ENCODE results near the gene DNAJB8.

Gene DNAJB8

DNA sequence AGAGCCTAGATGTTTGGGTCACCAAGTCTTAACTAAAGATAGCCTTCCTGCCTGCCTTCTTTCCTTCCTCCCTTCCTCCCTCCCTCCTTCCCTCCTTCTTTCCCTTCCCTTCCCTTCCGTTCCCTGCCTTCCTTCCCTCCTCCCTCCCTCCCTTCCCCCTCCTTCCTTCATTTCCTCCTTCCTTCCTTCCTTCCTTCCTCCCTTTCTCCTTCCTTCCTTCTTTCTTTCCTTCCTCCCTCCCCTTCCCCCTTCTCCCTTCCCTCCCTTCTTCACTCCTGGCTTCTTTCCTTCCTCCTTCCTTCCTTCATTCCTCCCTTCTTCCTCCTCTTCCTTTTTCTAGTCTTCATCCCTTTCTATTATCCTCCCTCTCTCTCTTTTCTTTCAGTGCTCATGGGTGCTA lies 2.0 kb downstream of the DNAJB8 start:
- DNase-seq (ENCODE audit: low spot score) = no peak

- DNase-seq (ENCODE audit: low spot score) = no peak
Observed at GRCh38 chr3:128464188-128464587, 2.5 kb downstream of the DNAJB8 start.

GRCh38 chr3:128463771-128464170 lies 2.9 kb downstream of the DNAJB8 start:
- DNase-seq (ENCODE audit: low spot score) = no peak

DNA sequence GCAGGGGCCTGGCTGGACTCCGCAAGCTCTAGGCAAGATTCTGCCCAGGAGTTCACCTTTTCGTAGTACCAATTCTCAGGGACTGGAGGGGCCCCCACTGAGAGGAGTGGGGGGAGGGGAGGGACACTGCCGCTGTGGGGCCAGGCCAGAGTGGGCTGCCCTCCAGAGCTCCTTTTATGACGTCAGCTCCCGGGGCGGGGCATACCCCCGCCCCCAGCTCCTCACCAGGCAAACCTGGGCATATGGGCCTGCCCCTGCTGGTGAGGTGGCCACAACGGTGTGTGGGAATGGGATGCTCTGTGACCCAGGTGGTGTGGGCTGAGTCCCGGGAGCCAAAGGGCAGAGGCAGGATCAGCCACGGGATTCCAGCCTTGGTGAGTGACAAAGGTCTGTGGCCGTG lies 3.3 kb downstream of the DNAJB8 start:
- no peak for DNase-seq (ENCODE audit: low spot score)

GRCh38 chr3:128462931-128463330 lies 3.8 kb downstream of the DNAJB8 start:
- DNase-seq (ENCODE audit: low spot score) = no peak

DNA sequence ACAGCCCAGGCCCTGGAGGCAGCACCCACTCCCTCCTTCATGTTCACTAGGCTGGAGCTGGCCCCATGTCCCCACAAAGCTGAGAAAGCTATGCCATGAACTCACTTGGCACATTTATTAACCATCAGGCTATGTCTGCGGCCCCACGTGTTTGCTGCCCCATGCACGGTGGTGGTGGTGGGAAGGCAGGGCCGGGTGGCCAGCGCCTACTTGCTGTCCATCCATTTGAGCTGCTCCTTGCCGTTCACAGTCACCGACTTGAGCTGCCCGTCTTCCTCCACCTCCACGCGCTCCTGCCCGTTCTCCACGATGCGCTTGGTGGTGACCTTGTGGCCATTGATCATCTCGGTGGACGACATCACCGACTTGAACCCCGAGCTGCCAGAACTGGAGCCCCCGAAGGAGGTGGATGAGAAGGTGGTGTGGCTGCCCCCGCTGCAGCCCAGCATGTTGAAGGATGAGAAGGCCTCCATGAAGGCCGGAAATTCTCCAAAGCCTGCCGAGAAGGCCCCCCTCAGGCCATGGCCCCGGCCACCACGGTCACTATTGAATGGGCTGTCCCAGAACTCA lies 4.3 kb downstream of the DNAJB8 start:
- DNase-seq (ENCODE audit: low spot score) = no peak

- DNase-seq (ENCODE audit: low spot score) = no peak
Observed at GRCh38 chr3:128461731-128462130, 5.0 kb downstream of the DNAJB8 start.

DNA sequence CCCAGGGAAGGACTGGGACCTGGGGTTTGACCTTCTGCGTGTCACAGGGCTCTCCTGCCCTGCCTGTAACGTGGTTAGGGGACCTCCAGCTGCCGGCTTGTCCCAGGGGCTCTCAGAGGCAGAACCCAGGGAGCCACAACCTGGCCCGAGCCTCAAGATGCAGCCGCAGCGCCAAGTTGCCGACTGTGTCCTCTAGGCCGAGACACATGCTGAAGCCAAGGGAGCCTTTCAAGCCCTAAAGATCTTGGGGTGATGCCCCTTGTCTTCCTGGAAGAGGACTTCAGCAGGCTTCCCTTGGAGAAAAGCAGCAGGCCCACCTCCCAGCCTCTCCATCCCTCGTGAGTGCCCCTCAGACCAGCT lies 7.2 kb downstream of the DNAJB8 start:
- no peak for DNase-seq (ENCODE audit: low spot score)

- no peak for DNase-seq (ENCODE audit: low spot score)
Observed at GRCh38 chr3:128458746-128459460, 7.8 kb downstream of the DNAJB8 start.

GRCh38 chr3:128457937-128458336 lies 8.8 kb downstream of the DNAJB8 start:
- no peak for DNase-seq (ENCODE audit: low spot score)

DNA sequence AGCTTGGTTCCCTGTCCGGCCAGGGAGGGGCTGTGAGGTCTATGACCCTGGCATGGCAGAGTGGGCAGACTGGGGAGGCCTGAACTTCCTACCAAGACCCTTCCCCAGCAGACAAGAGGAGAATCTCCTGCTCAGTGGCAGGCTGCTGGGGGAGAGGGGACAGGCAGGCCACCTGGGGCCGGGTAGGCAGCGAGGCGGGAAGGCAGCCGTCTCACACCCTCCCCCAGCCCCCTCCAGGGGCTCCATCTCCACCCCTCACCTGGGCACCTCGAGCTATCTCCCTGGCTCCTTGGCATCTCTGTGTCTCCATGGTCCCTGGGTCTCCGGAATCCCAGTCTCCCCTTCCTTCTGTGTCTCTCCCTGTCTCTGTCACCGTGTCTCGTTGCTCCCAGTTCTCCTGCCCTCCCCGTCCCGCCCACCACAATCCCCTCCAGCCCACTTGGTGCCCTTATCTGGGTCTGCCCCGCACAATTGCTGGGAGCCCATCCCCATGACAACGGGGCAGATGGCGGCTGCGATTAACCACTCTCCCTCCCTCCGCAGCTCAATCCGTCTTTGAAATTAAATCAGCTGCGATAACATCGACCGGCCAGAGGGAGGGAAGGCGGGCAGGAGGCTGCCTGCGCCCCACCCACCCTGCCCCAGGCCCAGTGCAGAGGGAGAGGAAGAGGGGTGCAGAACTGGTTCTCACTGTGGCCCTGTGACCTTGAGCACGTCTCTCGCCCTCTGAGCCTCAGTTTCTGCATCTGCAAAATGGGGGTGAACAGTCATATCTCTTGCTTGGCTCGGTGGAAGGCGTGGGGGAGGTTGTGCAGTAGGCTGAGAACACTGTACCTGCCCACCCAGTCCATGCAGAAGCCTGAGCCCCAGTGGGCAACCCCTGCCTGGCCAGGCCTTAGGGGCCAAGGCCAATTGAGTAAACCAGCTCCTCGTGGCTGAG lies 9.6 kb downstream of the DNAJB8 start:
- DNase-seq (ENCODE audit: low spot score) = peak; percentile 64

DNA sequence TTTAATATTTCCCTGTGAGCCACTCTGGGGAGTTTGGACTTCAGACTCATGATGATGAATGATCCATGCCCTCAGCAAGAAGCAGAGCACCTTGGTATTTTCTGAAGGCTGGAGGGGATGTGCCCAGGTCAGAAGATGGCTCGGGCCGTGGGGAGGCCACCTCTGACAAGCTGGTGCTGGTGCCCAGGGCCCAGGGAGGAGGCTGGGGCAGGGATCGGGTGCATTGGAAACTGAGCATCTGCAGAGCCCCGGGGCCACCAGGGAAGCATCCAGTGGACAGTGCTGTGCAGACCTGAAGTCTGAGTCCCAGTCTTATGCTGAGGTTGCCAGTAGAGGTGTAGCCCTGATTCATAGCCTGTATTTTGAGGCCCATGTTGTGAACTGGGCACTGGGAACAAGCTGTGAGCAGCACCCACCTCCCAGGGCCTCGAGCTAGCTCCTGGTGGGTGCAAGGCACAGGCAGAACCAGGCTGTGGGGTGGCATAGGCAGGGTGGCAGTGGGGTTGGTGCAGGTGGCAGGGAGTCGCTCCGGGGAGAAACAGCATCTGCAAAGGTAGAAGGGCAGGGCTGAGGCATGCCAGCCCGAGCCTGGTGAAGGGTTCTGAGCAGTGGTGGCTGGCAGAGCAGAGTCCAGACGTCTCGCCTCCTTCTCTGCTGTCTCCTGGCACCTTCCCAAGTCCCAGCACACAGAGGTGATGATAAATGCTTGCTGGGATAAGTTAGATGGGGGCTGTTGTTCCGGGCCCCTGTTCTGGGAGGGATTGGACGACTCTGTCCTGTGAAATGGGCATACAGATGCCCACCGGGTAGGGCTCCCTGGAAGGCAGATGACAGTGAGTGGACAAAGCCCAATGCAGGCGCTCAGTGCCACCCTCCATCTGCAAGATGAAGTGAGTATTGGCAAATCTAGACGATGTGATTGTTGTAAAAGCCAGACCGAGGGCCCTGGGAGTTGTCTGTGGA lies 10.6 kb downstream of the DNAJB8 start:
- no peak for DNase-seq (ENCODE audit: low spot score)

GRCh38 chr3:128455116-128455515 lies 11.6 kb downstream of the DNAJB8 start:
- no peak for DNase-seq (ENCODE audit: low spot score)

GRCh38 chr3:128454310-128454618 lies 12.4 kb downstream of the DNAJB8 start:
- no peak for DNase-seq (ENCODE audit: low spot score)

GRCh38 chr3:128453501-128454309 lies 13.0 kb downstream of the DNAJB8 start:
- DNase-seq (ENCODE audit: low spot score) = no peak

GRCh38 chr3:128452678-128453275 lies 13.9 kb downstream of the DNAJB8 start:
- DNase-seq (ENCODE audit: low spot score) = no peak

GRCh38 chr3:128452120-128452519 lies 14.6 kb downstream of the DNAJB8 start:
- DNase-seq (ENCODE audit: low spot score) = no peak

GRCh38 chr3:128449111-128449638 lies 17.5 kb downstream of the DNAJB8 start:
- DNase-seq (ENCODE audit: low spot score) = no peak

- no peak for DNase-seq (ENCODE audit: low spot score)
Observed at GRCh38 chr3:128448491-128448890, 18.2 kb downstream of the DNAJB8 start.

GRCh38 chr3:128447561-128448013 lies 19.1 kb downstream of the DNAJB8 start:
- DNase-seq (ENCODE audit: low spot score) = no peak
